OCI-LY1 (cell line): ENCODE data around the gene SEMA3G.

Experiments used
- H2AFZ ChIP-seq: fragments of 200-600 bp; sonication (generic), shearing (Covaris generic); 2 replicates; pipeline ENCODE4 v1.6.0; 2014; ENCODE audit warnings: antibody characterized with exemption, mild to moderate bottlenecking, low read length
- H3F3A ChIP-seq: fragments of 200-600 bp; sonication (generic), shearing (Covaris generic); 2 replicates; pipeline ENCODE4 v1.6.0; 2014; ENCODE audit warnings: mild to moderate bottlenecking, antibody characterized with exemption, low read length, moderate library complexity; ENCODE audit not compliant: insufficient read depth
- H3K27ac ChIP-seq: fragments of 200-600 bp; sonication (generic); 2 replicates; pipeline ENCODE4 v1.5.1; 2014; ENCODE audit warnings: low read length, mixed run types, mild to moderate bottlenecking, low read depth; ENCODE audit not compliant: poor library complexity, severe bottlenecking
- H3K27me3 ChIP-seq: fragments of 200-600 bp; sonication (generic); 2 replicates; pipeline ENCODE4 v1.6.0; 2014; ENCODE audit warnings: antibody characterized with exemption, mild to moderate bottlenecking, low read length, moderate library complexity; ENCODE audit not compliant: insufficient read depth
- H3K36me3 ChIP-seq: fragments of 200-600 bp; sonication (generic); 2 replicates; pipeline ENCODE4 v1.6.1; 2014; ENCODE audit warnings: mild to moderate bottlenecking, antibody characterized with exemption, low read length, moderate library complexity, mixed read lengths; ENCODE audit not compliant: insufficient read depth
- H3K4me1 ChIP-seq: fragments of 200-600 bp; sonication (generic); 2 replicates; pipeline ENCODE4 v1.5.1; 2014; ENCODE audit warnings: mild to moderate bottlenecking, low read length, moderate library complexity; ENCODE audit not compliant: insufficient read depth, severe bottlenecking
- H3K4me2 ChIP-seq: fragments of 200-600 bp; sonication (generic), shearing (Covaris generic); 2 replicates; pipeline ENCODE4 v1.6.1; 2014; ENCODE audit warnings: low read length
- H3K4me3 ChIP-seq: fragments of 200-600 bp; sonication (generic); 2 replicates; pipeline ENCODE4 v1.5.1; 2014; ENCODE audit warnings: low read length, low read depth, mild to moderate bottlenecking, mixed read lengths; ENCODE audit not compliant: poor library complexity, severe bottlenecking
- H3K79me2 ChIP-seq: fragments of 200-600 bp; shearing (Covaris generic); 2 replicates; pipeline ENCODE4 v1.6.1; 2016; ENCODE audit warnings: mixed run types, low read length, mixed read lengths; ENCODE audit not compliant: insufficient read depth
- H3K9ac ChIP-seq: fragments of 200-600 bp; sonication (generic), shearing (Covaris generic); 2 replicates; pipeline ENCODE4 v1.6.1; 2014; ENCODE audit warnings: mild to moderate bottlenecking, low read length, mixed read lengths
- H3K9me2 ChIP-seq: fragments of 200-600 bp; sonication (generic), shearing (Covaris generic); 2 replicates; pipeline ENCODE4 v1.6.1; 2014; ENCODE audit warnings: low read depth, mild to moderate bottlenecking, low read length, mixed read lengths
- H3K9me3 ChIP-seq: fragments of 200-600 bp; shearing (Covaris generic); 2 replicates; pipeline ENCODE4 v1.6.1; 2014; ENCODE audit warnings: low read length, mixed read lengths
- H4K20me1 ChIP-seq: fragments of 200-600 bp; sonication (generic), shearing (Covaris generic); 2 replicates; pipeline ENCODE4 v1.6.0; 2016; ENCODE audit warnings: mild to moderate bottlenecking, low read length; ENCODE audit not compliant: insufficient read depth
- CTCF ChIP-seq: fragments of 200-600 bp; sonication (generic), shearing (Covaris generic); IDR thresholded peaks from 2 replicates; pipeline ENCODE4 v1.5.1; 2017; ENCODE audit warnings: mild to moderate bottlenecking, antibody characterized with exemption, low read length, moderate library complexity, mixed read lengths
- EZH2 ChIP-seq: fragments of 200-600 bp; sonication (generic), shearing (Covaris generic); IDR thresholded peaks from 2 replicates; pipeline ENCODE4 v1.8.0; 2017; ENCODE audit warnings: borderline replicate concordance, mixed run types, mild to moderate bottlenecking, antibody characterized with exemption, low read length, moderate library complexity, mixed read lengths

Gene SEMA3G

DNA sequence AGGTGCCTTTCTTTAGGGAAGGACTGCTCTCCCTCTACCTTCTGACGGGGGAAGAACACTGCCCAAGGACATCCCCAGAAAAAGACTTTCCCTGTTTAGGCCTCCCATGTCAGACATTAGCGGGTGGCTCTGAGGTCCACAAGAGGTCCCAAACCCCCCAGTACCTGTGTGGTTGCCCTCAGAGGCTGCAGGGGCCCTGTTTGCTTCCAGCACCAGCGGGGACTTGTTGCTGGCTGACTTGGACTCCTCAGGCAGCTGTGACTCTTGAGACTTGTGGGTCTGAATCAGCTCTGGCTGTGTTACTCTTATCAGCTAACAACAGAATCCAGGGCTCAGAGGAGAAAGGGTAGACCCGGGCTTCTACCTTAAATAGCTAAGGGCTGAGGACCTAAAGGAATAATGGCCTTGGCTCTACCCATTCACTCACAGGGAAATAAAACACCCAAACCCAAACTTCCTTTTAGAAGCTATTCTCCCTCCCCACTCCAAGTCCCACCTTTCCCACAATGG is 39.2 kb downstream of the SEMA3G start:
- no peak overlapping the region for H3K4me2 ChIP-seq
- no peaks in the 10 kb centered on the region for H3F3A ChIP-seq
- H3K9me2 ChIP-seq, result no peaks in the 10 kb centered on the region
- TF ChIP-seq EZH2 (no peak), CTCF (no peak)
- H3K9ac ChIP-seq, result no peak overlapping the region
- no peak overlapping the region for H2AFZ ChIP-seq
- no peak overlapping the region for H3K4me3 ChIP-seq
- H3K36me3 ChIP-seq, result peaks cover 76% of the 10 kb centered on the region
- peaks cover 10% of the 10 kb centered on the region for H3K79me2 ChIP-seq
- peaks cover 12% of the 10 kb centered on the region for H3K4me1 ChIP-seq
- H4K20me1 ChIP-seq, result no peaks in the 10 kb centered on the region
- H3K27ac ChIP-seq, result no peak overlapping the region
- no peaks in the 10 kb centered on the region for H3K9me3 ChIP-seq
- H3K27me3 ChIP-seq, result no peaks in the 10 kb centered on the region

DNA sequence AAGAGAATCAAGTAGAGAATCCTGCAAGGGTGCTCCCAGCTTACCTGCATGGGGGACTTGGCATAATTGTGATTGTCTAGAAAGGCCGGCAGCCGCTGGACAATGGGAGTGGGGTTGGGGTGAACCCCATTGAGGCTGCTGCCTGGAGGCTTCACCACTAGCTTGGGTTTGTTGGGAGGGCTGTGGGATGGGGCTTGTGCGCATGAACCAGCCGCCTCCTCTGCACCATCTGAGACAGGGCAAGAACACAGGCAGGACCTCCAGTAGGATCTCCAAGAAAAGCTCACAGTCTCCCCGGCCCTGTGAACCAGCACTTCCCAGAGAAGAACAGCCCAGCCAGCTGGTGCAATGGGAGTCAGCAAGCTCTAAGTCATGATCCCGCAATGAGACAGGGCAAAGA is 39.8 kb downstream of the SEMA3G start:
- peaks cover 12% of the 10 kb centered on the region for H3K4me1 ChIP-seq
- H3K36me3 ChIP-seq, result peaks cover 77% of the 10 kb centered on the region
- H3K9me3 ChIP-seq, result no peaks in the 10 kb centered on the region
- no peaks in the 10 kb centered on the region for H4K20me1 ChIP-seq
- H3K4me3 ChIP-seq, result no peak overlapping the region
- TF ChIP-seq EZH2, result no peak
- TF ChIP-seq CTCF, result no peak
- peaks cover 10% of the 10 kb centered on the region for H3K79me2 ChIP-seq
- no peaks in the 10 kb centered on the region for H3K9me2 ChIP-seq
- H3F3A ChIP-seq, result no peaks in the 10 kb centered on the region
- H3K27me3 ChIP-seq, result no peaks in the 10 kb centered on the region
- no peak overlapping the region for H2AFZ ChIP-seq
- H3K9ac ChIP-seq, result no peak overlapping the region
- no peak overlapping the region for H3K4me2 ChIP-seq
- H3K27ac ChIP-seq, result no peak overlapping the region

DNA sequence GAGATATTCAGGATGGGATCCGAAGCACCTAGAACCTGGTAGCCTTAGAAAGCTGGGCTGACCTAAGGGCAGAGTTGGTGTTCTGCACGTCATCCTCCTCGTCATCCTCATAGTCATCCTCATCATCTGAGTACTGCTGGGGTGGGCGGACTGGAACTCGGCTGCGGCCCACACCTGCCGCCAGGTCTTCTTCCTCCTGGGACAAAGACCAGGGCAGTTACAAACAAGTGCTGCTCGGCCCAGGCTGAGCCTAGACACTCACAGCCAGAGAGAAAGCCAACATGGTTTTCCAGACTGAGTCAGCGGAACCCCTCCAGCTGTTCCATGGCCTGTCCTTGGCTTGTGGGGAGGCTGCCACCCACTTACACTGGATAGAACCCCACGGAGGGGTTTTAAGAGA is 40.5 kb downstream of the SEMA3G start:
- no peak overlapping the region for H3K9ac ChIP-seq

More for the DNA sequence above, 40.5 kb downstream of the SEMA3G start:
- peaks cover 8% of the 10 kb centered on the region for H3K79me2 ChIP-seq
- H3K4me2 ChIP-seq, result no peak overlapping the region
- H3K27ac ChIP-seq, result no peak overlapping the region
- H3K9me3 ChIP-seq, result no peaks in the 10 kb centered on the region
- H3K4me1 ChIP-seq, result peaks cover 12% of the 10 kb centered on the region
- H3K27me3 ChIP-seq, result no peaks in the 10 kb centered on the region
- no peak overlapping the region for H3K4me3 ChIP-seq
- TF ChIP-seq CTCF (no peak), EZH2 (no peak)
- peaks cover 77% of the 10 kb centered on the region for H3K36me3 ChIP-seq
- H3K9me2 ChIP-seq, result no peaks in the 10 kb centered on the region
- no peaks in the 10 kb centered on the region for H3F3A ChIP-seq
- H4K20me1 ChIP-seq, result no peaks in the 10 kb centered on the region
- H2AFZ ChIP-seq, result no peak overlapping the region
